Activated CD4-positive, alpha-beta T cell treated with anti-CD3 and anti-CD28 coated beads for 36 hours (primary cell): ENCODE data around the gene POU4F1. TPM values are rescaled to one million over a fixed set of nuclear protein-coding genes. Genes with fewer than 3 reads are reported as not detected.

Experiments used
- ATAC-seq: fragments of 200-7000 bp; cut with Tn5 transposase; one replicate; pipeline ENCODE4 v1.10.0; 2021; ENCODE audit warnings: mild to moderate bottlenecking, moderate library complexity
- CTCF ChIA-PET: fragments of 350-600 bp; sonication (Branson Sonifier 250); formaldehyde crosslinking; loops from one replicate; lab custom pipeline; 2021; ENCODE audit warnings: antibody characterized with exemption; lab: Charles Lee
- POLR2A ChIA-PET: fragments of 350-600 bp; sonication (Branson Sonifier 250); formaldehyde crosslinking; loops from one replicate; lab custom pipeline; 2021; ENCODE audit warnings: antibody characterized with exemption, inconsistent platforms; lab: Charles Lee
- DNase-seq: peaks from one replicate; pipeline ENCODE4 v3.0.0-alpha.2; 2020
- H3K27ac Mint-ChIP-seq: one replicate; pipeline ENCODE4 v1.8.0; 2021; ENCODE audit warnings: mixed read lengths
- H3K27me3 Mint-ChIP-seq: one replicate; pipeline ENCODE4 v1.8.0; 2021; ENCODE audit warnings: mixed read lengths
- H3K36me3 Mint-ChIP-seq: one replicate; pipeline ENCODE4 v1.8.0; 2021; ENCODE audit warnings: low read depth, mixed read lengths
- H3K4me1 Mint-ChIP-seq: one replicate; pipeline ENCODE4 v1.8.0; 2021; ENCODE audit warnings: mixed read lengths
- H3K4me3 Mint-ChIP-seq: one replicate; pipeline ENCODE4 v1.8.0; 2021; ENCODE audit warnings: mild to moderate bottlenecking, moderate library complexity, mixed read lengths
- H3K9me3 Mint-ChIP-seq: one replicate; pipeline ENCODE4 v1.8.0; 2021; ENCODE audit warnings: low read depth, mixed read lengths
- intact Hi-C, 2 experiments: fragments of 100-400 bp; cut with DNase I in 1 of 2; cut with micrococcal nuclease in 1 of 2; formaldehyde crosslinking; loops; one replicate each; pipeline versions ENCODE4 v1.14.2 to v1.15.1; 2022 to 2024; cut with DNase I, micrococcal nuclease
- total RNA-seq, 2 experiments: library from RNA; stranded (reverse); gene quantifications; one replicate each; pipeline ENCODE4 v1.2.3, GENCODE V29; 2021

The POU4F1 gene
- total RNA-seq, 2 experiments from 2014 or later, result 0.21 to 0.26 TPM

- Mint-ChIP-seq H3K27me3 (peaks cover 57% of the 10 kb centered on the region), H3K4me1 (peaks cover 5% of the 10 kb centered on the region), H3K36me3 (peaks cover 2% of the 10 kb centered on the region), H3K27ac (no peak overlapping the region), H3K9me3 (peaks cover 4% of the 10 kb centered on the region), H3K4me3 (no peak overlapping the region)
- DNase-seq (no peak), ATAC-seq (no peak)
- ChIA-PET POLR2A (no interaction called here), CTCF (no interaction called here)
- intact Hi-C loops, result loop anchor here in 1 of 2 experiments (5.0 kb wide), 1 partner anchor 450 kb away; no protein-coding TSS in a partner anchor
These were observed 16.0 kb downstream of the POU4F1 start for GRCh38 chr13:78587395-78587794.

DNA sequence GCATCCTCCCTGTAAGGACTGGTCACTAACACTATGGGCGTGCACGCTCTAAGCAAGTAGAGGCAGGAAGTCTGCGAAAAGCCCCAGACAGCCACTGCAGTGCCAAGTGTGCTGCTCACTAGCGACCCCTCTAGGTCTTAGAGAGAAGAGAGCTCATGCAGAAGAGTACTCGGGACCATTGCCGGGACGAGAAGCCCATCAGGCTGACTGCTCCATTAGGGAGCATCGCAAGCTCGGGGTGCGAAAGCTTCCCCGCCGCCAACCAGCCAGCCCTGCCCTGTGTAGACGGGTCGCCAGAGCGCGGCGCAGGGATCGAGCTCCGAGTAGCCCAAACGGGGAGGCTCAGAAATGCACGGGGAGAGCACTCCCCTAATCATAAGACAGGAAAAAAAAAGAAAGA, 16.6 kb downstream of the POU4F1 start:
- H3K36me3 Mint-ChIP-seq, result peaks cover 2% of the 10 kb centered on the region
- DNase-seq (no peak), ATAC-seq (no peak)
- H3K4me1 Mint-ChIP-seq, result peaks cover 5% of the 10 kb centered on the region
- no peak overlapping the region for H3K4me3 Mint-ChIP-seq
- H3K27ac Mint-ChIP-seq, result no peak overlapping the region
- POLR2A ChIA-PET, result interaction anchor here (0.5 kb wide), 1 partner anchor 207 kb away, joined by 3 read pairs; no protein-coding TSS in a partner anchor
- CTCF ChIA-PET, result interaction anchor here (0.6 kb wide), 1 partner anchor 231 kb away, joined by 3 read pairs; no protein-coding TSS in a partner anchor
- intact Hi-C loops, result loop anchor here in 1 of 2 experiments (5.0 kb wide), 1 partner anchor 449 kb away; no protein-coding TSS in a partner anchor
- H3K27me3 Mint-ChIP-seq, result peaks cover 53% of the 10 kb centered on the region
- peaks cover 4% of the 10 kb centered on the region for H3K9me3 Mint-ChIP-seq

GRCh38 chr13:78576261-78576660, 27.1 kb downstream of the POU4F1 start:
- H3K27me3 Mint-ChIP-seq, result peaks cover 27% of the 10 kb centered on the region
- intact Hi-C loops, result no loop called here
- H3K4me3 Mint-ChIP-seq, result no peak overlapping the region
- ATAC-seq (no peak), DNase-seq (no peak)
- H3K4me1 Mint-ChIP-seq, result no peaks in the 10 kb centered on the region
- no peaks in the 10 kb centered on the region for H3K36me3 Mint-ChIP-seq
- CTCF ChIA-PET, result no interaction called here
- H3K9me3 Mint-ChIP-seq, result no peaks in the 10 kb centered on the region
- POLR2A ChIA-PET, result no interaction called here
- no peak overlapping the region for H3K27ac Mint-ChIP-seq

DNA sequence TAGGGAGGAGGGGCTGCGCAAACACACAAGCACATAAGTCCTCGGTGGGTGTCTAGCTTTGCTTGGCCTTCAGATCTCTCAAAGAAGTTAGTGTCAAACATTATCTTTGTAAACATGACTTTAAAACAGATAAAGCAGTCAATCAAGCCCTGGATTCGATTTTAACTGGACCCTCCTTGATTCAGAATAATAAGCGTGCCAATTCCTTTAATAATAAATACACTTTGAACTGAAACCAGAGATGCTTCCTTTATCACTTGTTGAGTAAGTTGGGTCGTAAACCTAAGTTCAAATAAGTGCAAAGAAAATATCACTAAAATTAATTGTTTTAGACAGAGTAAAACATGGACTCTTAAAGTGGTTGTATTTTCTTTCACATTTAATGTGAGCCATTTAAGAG, 30.9 kb downstream of the POU4F1 start:
- no peaks in the 10 kb centered on the region for H3K4me1 Mint-ChIP-seq
- no peak overlapping the region for H3K4me3 Mint-ChIP-seq
- no peaks in the 10 kb centered on the region for H3K36me3 Mint-ChIP-seq
- intact Hi-C loops, result no loop called here
- peaks cover 14% of the 10 kb centered on the region for H3K27me3 Mint-ChIP-seq
- CTCF ChIA-PET, result no interaction called here
- POLR2A ChIA-PET, result no interaction called here
- no peaks in the 10 kb centered on the region for H3K9me3 Mint-ChIP-seq
- no peak overlapping the region for H3K27ac Mint-ChIP-seq
- no peak for DNase-seq
- no peak for ATAC-seq

GRCh38 chr13:78569029-78569428, 34.3 kb downstream of the POU4F1 start:
- no peak for ATAC-seq
- CTCF ChIA-PET, result interaction anchor here (0.6 to 1.0 kb wide), 3 partner anchors 10 to 16 kb away, joined by 3 read pairs; no protein-coding TSS in a partner anchor
- POLR2A ChIA-PET, result no interaction called here
- Mint-ChIP-seq H3K27ac (no peak overlapping the region), H3K27me3 (peaks cover 7% of the 10 kb centered on the region), H3K4me1 (no peaks in the 10 kb centered on the region), H3K36me3 (no peaks in the 10 kb centered on the region), H3K4me3 (no peak overlapping the region), H3K9me3 (no peaks in the 10 kb centered on the region)
- no peak for DNase-seq
- intact Hi-C loops, result no loop called here

DNA sequence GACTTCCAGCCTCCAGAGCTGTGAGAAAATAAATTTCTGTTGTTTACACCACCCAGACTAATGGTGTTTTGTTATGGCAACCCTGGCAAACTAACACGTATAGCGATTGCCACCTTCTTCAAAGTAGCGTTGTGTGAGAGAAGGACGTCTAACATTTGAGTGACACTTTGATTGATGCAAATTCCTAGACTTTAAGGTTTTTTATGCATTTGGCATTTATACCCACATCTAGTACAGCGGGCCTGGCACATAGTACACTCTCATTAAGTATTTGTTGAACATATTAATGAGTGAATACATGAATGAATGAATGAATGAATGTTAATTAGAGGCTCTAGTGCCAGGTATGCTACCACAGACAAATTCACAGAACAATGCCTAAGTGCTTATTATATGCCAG, 36.7 kb downstream of the POU4F1 start:
- Mint-ChIP-seq H3K9me3 (no peaks in the 10 kb centered on the region), H3K4me3 (no peak overlapping the region), H3K4me1 (no peaks in the 10 kb centered on the region), H3K27ac (no peak overlapping the region), H3K36me3 (no peaks in the 10 kb centered on the region), H3K27me3 (peaks cover 14% of the 10 kb centered on the region)
- POLR2A ChIA-PET, result no interaction called here
- ATAC-seq, result no peak
- CTCF ChIA-PET, result no interaction called here
- intact Hi-C loops, result no loop called here
- DNase-seq, result no peak

DNA sequence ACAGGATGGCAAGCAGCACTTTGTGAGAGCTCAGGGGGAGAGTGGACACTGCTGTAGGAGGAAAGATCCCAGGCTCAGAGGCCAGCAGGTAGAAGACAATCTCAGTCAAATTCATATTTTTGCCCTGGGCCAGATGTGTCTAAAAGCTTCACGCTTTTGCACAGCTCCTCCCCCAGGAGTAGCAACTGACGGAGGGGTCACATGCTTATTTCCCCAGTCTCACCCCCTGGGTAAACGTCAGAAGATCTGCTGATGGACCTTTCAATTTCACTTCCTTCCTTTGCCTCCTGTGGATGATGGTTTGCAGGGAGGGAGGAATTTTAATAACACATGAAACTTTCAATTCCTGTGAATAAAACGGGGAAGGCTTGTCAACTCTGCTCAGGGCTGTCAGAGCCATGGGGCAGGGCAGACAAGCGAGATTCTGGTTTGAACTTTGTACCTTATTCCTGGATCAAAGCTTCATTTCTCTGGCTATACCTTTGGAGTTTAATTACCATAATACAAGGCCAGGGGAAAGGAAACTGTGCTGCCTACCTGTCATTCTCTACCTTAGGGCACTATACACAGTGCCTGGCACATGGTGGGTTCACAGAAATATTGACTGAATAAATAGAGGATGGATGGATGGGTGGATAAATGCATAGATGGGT, 41.0 kb downstream of the POU4F1 start:
- ChIA-PET POLR2A (no interaction called here), CTCF (interaction anchor here (0.7 kb wide), 1 partner anchor 121 kb away, joined by 4 read pairs; no protein-coding TSS in a partner anchor)
- peaks cover 20% of the 10 kb centered on the region for H3K27me3 Mint-ChIP-seq
- no peaks in the 10 kb centered on the region for H3K36me3 Mint-ChIP-seq
- intact Hi-C loops, result no loop called here
- no peaks in the 10 kb centered on the region for H3K9me3 Mint-ChIP-seq
- ATAC-seq (no peak), DNase-seq (no peak)
- no peaks in the 10 kb centered on the region for H3K4me1 Mint-ChIP-seq
- no peak overlapping the region for H3K4me3 Mint-ChIP-seq
- H3K27ac Mint-ChIP-seq, result no peak overlapping the region

Other genes starting within 250 kb of the POU4F1 start
- gene OBI1, start 55.6 kb upstream of the POU4F1 start, total RNA-seq, result 10 to 100 TPM; 20.5 to 20.6 TPM